Uterus (tissue), 4 donors: Measurements from ENCODE around the gene GLIS2. TPM values are rescaled to one million over a fixed set of nuclear protein-coding genes. Genes with fewer than 3 reads are reported as not detected.

Experiments
- DNase-seq, 2 donors: peaks; one replicate each; pipeline ENCODE4 v3.0.0-alpha.2; 2019 to 2020
- H3K27ac ChIP-seq, 2 donors: fragments of 200-600 bp; sonication (generic); 1 replicate in 1 of 2; 2 replicates in 1 of 2; pipeline ENCODE4 v1.5.1; 2016 to 2018
- H3K27me3 ChIP-seq, 2 donors: fragments of 200-600 bp; sonication (generic); one replicate each; pipeline ENCODE4 v1.5.1; 2018 to 2019; ENCODE audit warnings: control low read depth in 1 of 2
- H3K36me3 ChIP-seq, 2 donors: fragments of 200-600 bp; sonication (generic); one replicate each; pipeline ENCODE4 v1.5.1; 2019; ENCODE audit warnings: control low read depth in 1 of 2
- H3K4me1 ChIP-seq, 2 donors: fragments of 200-600 bp; sonication (generic); one replicate each; pipeline ENCODE4 v1.5.1; 2018 to 2019; ENCODE audit warnings: control low read depth in 1 of 2
- H3K4me3 ChIP-seq, 2 donors: fragments of 200-600 bp; sonication (generic); 1 replicate in 1 of 2; 2 replicates in 1 of 2; pipeline ENCODE4 v1.5.1; 2018 to 2019; ENCODE audit warnings: mild to moderate bottlenecking in 1 of 2
- H3K9me3 ChIP-seq, 2 donors: fragments of 200-600 bp; sonication (generic); one replicate each; pipeline ENCODE4 v1.5.1; 2019; ENCODE audit warnings: control low read depth in 1 of 2
- CTCF ChIP-seq, 4 experiments: fragments of 200-600 bp in 2 of 4; fragments of 450-650 bp in 2 of 4; sonication (generic) in 2 of 4; IDR thresholded peaks; one replicate each; pipeline ENCODE4 v1.5.1; 2016 to 2019; ENCODE audit warnings: antibody characterized with exemption in 4 of 4, mild to moderate bottlenecking in 2 of 4, moderate library complexity in 1 of 4
- POLR2A ChIP-seq, 2 donors: fragments of 450-650 bp; IDR thresholded peaks; one replicate each; pipeline ENCODE4 v1.6.1; 2016; ENCODE audit warnings: antibody characterized with exemption in 2 of 2, mild to moderate bottlenecking in 1 of 2, moderate library complexity in 1 of 2
- intact Hi-C: fragments of 100-400 bp; cut with DNase I; formaldehyde crosslinking; loops from one replicate; pipeline ENCODE4 v1.15.1; 2023; ENCODE audit warnings: low total_unique reads
- total RNA-seq, 4 donors: library from RNA; depleted of rRNA in 3 of 4; stranded (reverse); fragments of >200 nt in 3 of 4; gene quantifications; one replicate each; pipeline versions ENCODE4 v1.1.0 to v1.2.4, GENCODE V29; 2014 to 2023
- donor health status: DM: yes; HTN: yes; CAD: no.

GLIS2 gene
- total RNA-seq, 4 donors from 2014 or later = 2.9 to 55.8 (median 5.1) TPM

- DNase-seq = no peak
- Histone ChIP-seq H3K36me3 (no peaks in the 10 kb centered on the region), H3K27ac (peak overlapping the region in 1 of 2 donors; percentile 97)
Measured at GRCh38 chr16:4369007-4369733, 53.3 kb downstream of the GLIS2 start.

GRCh38 chr16:4370151-4370550 is 54.3 kb downstream of the GLIS2 start:
- no peak for DNase-seq
- H3K4me1 ChIP-seq = peaks cover 0 to 13% of the 10 kb centered on the region in 2 donors
- intact Hi-C loops = no loop called here

More at GRCh38 chr16:4369007-4369733, 53.3 kb downstream of the GLIS2 start:
- TF ChIP-seq POLR2A (IDR thresholded peaks at IDR 0.05) = no peak
- TF ChIP-seq CTCF (IDR thresholded peaks at IDR 0.05) = no peak
- intact Hi-C loops = no loop called here
- H3K9me3 ChIP-seq = no peaks in the 10 kb centered on the region
- no peaks in the 10 kb centered on the region for H3K27me3 ChIP-seq
- H3K4me1 ChIP-seq = peaks cover 0 to 7% of the 10 kb centered on the region in 2 donors
- H3K4me3 ChIP-seq = no peak overlapping the region

GRCh38 chr16:4370570-4371356 is 54.9 kb downstream of the GLIS2 start:
- TF ChIP-seq CTCF (IDR thresholded peaks at IDR 0.05) (no peak), POLR2A (IDR thresholded peaks at IDR 0.05) (no peak)
- DNase-seq = peak; percentile 76 to 88
- H3K36me3 ChIP-seq = no peaks in the 10 kb centered on the region
- no peaks in the 10 kb centered on the region for H3K27me3 ChIP-seq
- intact Hi-C loops = no loop called here
- peak overlapping the region; percentile 96 to 97 for H3K27ac ChIP-seq
- H3K4me3 ChIP-seq = peak overlapping the region in 1 of 2 donors; percentile 63
- no peaks in the 10 kb centered on the region for H3K9me3 ChIP-seq
- H3K4me1 ChIP-seq = peaks cover 0 to 13% of the 10 kb centered on the region in 2 donors

More at GRCh38 chr16:4370151-4370550, 54.3 kb downstream of the GLIS2 start:
- H3K4me3 ChIP-seq = no peak overlapping the region
- no peak for TF ChIP-seq CTCF (IDR thresholded peaks at IDR 0.05)
- TF ChIP-seq POLR2A (IDR thresholded peaks at IDR 0.05) = no peak
- H3K36me3 ChIP-seq = no peaks in the 10 kb centered on the region
- no peaks in the 10 kb centered on the region for H3K27me3 ChIP-seq
- H3K9me3 ChIP-seq = no peaks in the 10 kb centered on the region
- peak overlapping the region; percentile 96 to 97 for H3K27ac ChIP-seq

- H3K27ac ChIP-seq = peak within 1 kb of the TSS; percentile 96 to 97
- H3K4me1 ChIP-seq = peaks cover 0 to 16% of the 10 kb centered on the region in 2 donors
- peak; percentile 85 to 91 for DNase-seq
- H3K27me3 ChIP-seq = no peaks in the 10 kb centered on the region
- H3K9me3 ChIP-seq = no peaks in the 10 kb centered on the region
- no peaks in the 10 kb centered on the region for H3K36me3 ChIP-seq
- peak within 1 kb of the TSS; percentile 55 to 63 for H3K4me3 ChIP-seq
- intact Hi-C loops = no loop called here
- peak in 1 of 4 experiments; percentile 13 for TF ChIP-seq CTCF (IDR thresholded peaks at IDR 0.05)
- TF ChIP-seq POLR2A (IDR thresholded peaks at IDR 0.05) = peak; percentile 97 to 99
Measured at GRCh38 chr16:4371357-4372000, 55.6 kb downstream of the GLIS2 start, which contains the start of gene VASN. Gene VASN, plus strand, starts transcription at chr16:4371848. Its CDS starts 9,030 bp downstream, at chr16:4380878.
